Kidney (tissue), 14 donors: ENCODE results near the gene CENPO. TPM values are rescaled to one million over a fixed set of nuclear protein-coding genes. Genes with fewer than 3 reads are reported as not detected.

Experiments
- DNase-seq, 5 donors: peaks; one replicate each; pipeline ENCODE4 v3.0.0-alpha.2; 2013 to 2020
- FAIRE-seq: peaks from 2 replicates; lab custom pipeline; 2012; peaks lifted over from hg19 to GRCh38; lab: Jason Lieb, UNC
- H3K27ac ChIP-seq, 2 donors: one replicate each; pipeline ENCODE4 v1.7.0; 2013; ENCODE audit warnings: low read depth in 2 of 2, low read length in 2 of 2, inconsistent platforms in 1 of 2
- H3K27me3 ChIP-seq: one replicate; pipeline ENCODE4 v1.7.1; 2013; ENCODE audit warnings: low read length, inconsistent platforms; ENCODE audit not compliant: control insufficient read depth, insufficient read depth
- H3K36me3 ChIP-seq, 3 donors: one replicate each; pipeline versions ENCODE4 v1.7.0 to v1.7.1; 2013; ENCODE audit warnings: low read length in 3 of 3, control low read depth in 1 of 3, inconsistent platforms in 1 of 3; ENCODE audit not compliant: insufficient read depth in 3 of 3, control insufficient read depth in 2 of 3
- H3K4me1 ChIP-seq, 3 donors: one replicate each; pipeline versions ENCODE4 v1.7.0 to v1.7.1; 2013; ENCODE audit warnings: low read length in 3 of 3, inconsistent platforms in 1 of 3, low read depth in 1 of 3; ENCODE audit not compliant: control insufficient read depth in 2 of 3, insufficient read depth in 2 of 3
- H3K4me3 ChIP-seq, 3 donors: one replicate each; pipeline versions ENCODE4 v1.7.0 to v1.8.1; 2013; ENCODE audit warnings: low read length in 3 of 3, control low read depth in 1 of 3, inconsistent platforms in 1 of 3
- H3K9ac ChIP-seq, 3 donors: one replicate each; pipeline versions ENCODE4 v1.7.0 to v1.7.1; 2013; ENCODE audit warnings: low read length in 3 of 3, control low read depth in 1 of 3, inconsistent platforms in 1 of 3
- H3K9me3 ChIP-seq, 3 donors: one replicate each; pipeline versions ENCODE4 v1.7.0 to v1.7.1; 2013; ENCODE audit warnings: low read length in 3 of 3, control low read depth in 1 of 3, inconsistent platforms in 1 of 3; ENCODE audit not compliant: control insufficient read depth in 2 of 3, insufficient read depth in 1 of 3
- CTCF ChIP-seq: IDR thresholded peaks from 3 replicates; pipeline ENCODE4 v1.5.1; 2012; ENCODE audit warnings: mild to moderate bottlenecking, moderate library complexity, borderline replicate concordance; ENCODE audit not compliant: insufficient read depth; ENCODE audit errors: extremely low read depth
- intact Hi-C: fragments of 100-400 bp; cut with DNase I; formaldehyde crosslinking; loops from one replicate; pipeline ENCODE4 v1.11.1; 2022
- polyA plus RNA-seq: library from polyadenylated mRNA; stranded (reverse); fragments of 350-450 nt; fragmentation: Illumina TruSeq; extraction: RNeasy Lipid Tissue Mini Kit (QIAGEN cat#74804); gene quantifications from one replicate; pipeline ENCODE4 v1.2.3, GENCODE V29; 2014; ENCODE audit warnings: low read depth, low replicate concordance; ENCODE audit not compliant: insufficient read depth
- total RNA-seq: library from RNA; stranded (reverse); fragmentation: NEBNext Ultra II Directional; extraction: Animal tissue kit (Norgen Biotek cat#: 25700); gene quantifications from one replicate; pipeline ENCODE4 v1.2.1, GENCODE V29; 2021
- donor health status: control.
- donor health status: control.
- donor health status: control.
- donor health status: control.
- donor health status: control.
- donor health status: DM: yes; HTN: yes; CAD: no.
- donor health status: Normal renal cell carcinoma (clear cell type).

Gene CENPO
- total and polyA plus RNA-seq, 2 donors from 2014 or later = 1.5 to 5.7 TPM

- H3K9ac ChIP-seq = no peak overlapping the region
- H3K4me3 ChIP-seq = no peak overlapping the region
- FAIRE-seq (no peak), DNase-seq (no peak)
- H3K9me3 ChIP-seq = no peaks in the 10 kb centered on the region
- no peak overlapping the region for H3K27ac ChIP-seq
- no peaks in the 10 kb centered on the region for H3K4me1 ChIP-seq
- TF ChIP-seq CTCF = no peak
- H3K36me3 ChIP-seq = peaks cover 3 to 6% (median 5%) of the 10 kb centered on the region in 3 donors
- intact Hi-C loops = no loop called here
- no peaks in the 10 kb centered on the region for H3K27me3 ChIP-seq
These were observed 21.9 kb downstream of the CENPO start for GRCh38 chr2:24815171-24815570.

GRCh38 chr2:24816404-24816803 lies 23.2 kb downstream of the CENPO start:
- no peaks in the 10 kb centered on the region for H3K4me1 ChIP-seq
- intact Hi-C loops = no loop called here
- H3K27me3 ChIP-seq = no peaks in the 10 kb centered on the region
- no peak overlapping the region for H3K4me3 ChIP-seq
- H3K9ac ChIP-seq = no peak overlapping the region
- H3K36me3 ChIP-seq = peaks cover 5 to 12% (median 6%) of the 10 kb centered on the region in 3 donors
- DNase-seq (no peak), FAIRE-seq (no peak)
- H3K9me3 ChIP-seq = no peaks in the 10 kb centered on the region
- TF ChIP-seq CTCF = no peak
- H3K27ac ChIP-seq = no peak overlapping the region

- no peak overlapping the region for H3K4me3 ChIP-seq
- H3K4me1 ChIP-seq = no peaks in the 10 kb centered on the region
- no peak for TF ChIP-seq CTCF
- intact Hi-C loops = no loop called here
- DNase-seq (no peak), FAIRE-seq (no peak)
- no peaks in the 10 kb centered on the region for H3K9me3 ChIP-seq
- no peak overlapping the region for H3K27ac ChIP-seq
- no peak overlapping the region for H3K9ac ChIP-seq
- no peaks in the 10 kb centered on the region for H3K27me3 ChIP-seq
- H3K36me3 ChIP-seq = peaks cover 5 to 15% (median 6%) of the 10 kb centered on the region in 3 donors
These were observed 23.7 kb downstream of the CENPO start for GRCh38 chr2:24816884-24817283.

GRCh38 chr2:24818721-24819167 lies 25.5 kb downstream of the CENPO start:
- intact Hi-C loops = no loop called here
- Histone ChIP-seq H3K27me3 (no peaks in the 10 kb centered on the region), H3K9ac (no peak overlapping the region), H3K4me3 (no peak overlapping the region), H3K27ac (no peak overlapping the region), H3K4me1 (no peaks in the 10 kb centered on the region), H3K9me3 (no peaks in the 10 kb centered on the region), H3K36me3 (peaks cover 5 to 21% (median 6%) of the 10 kb centered on the region in 3 donors)
- DNase-seq (peak in 1 of 5 donors; percentile 25), FAIRE-seq (no peak)
- no peak for TF ChIP-seq CTCF
